ENCODE measurements around the gene BORA.
A peak's percentile ranks its signal among the peaks of the same experiment; 100 is the strongest.
"Not testable (repeated sequence)": the region's sequence is repeated elsewhere in the genome, so short reads cannot be mapped to it uniquely, and the experiment has no call there.

BORA gene

GRCh38 chr13:72727417-72728289, at the start of gene BORA, which contains the start of gene MZT1:
Gene BORA, plus strand, starts transcription at chr13:72727923. Its CDS starts 1,018 bp downstream, at chr13:72728941.
Gene MZT1, minus strand, starts transcription at chr13:72727629. Its CDS starts 27 bp downstream, at chr13:72727602.
- peak; percentile 96 for DNase-seq

- no peak for DNase-seq
Observed at GRCh38 chr13:72678312-72678711, 49.4 kb upstream of the BORA start.

GRCh38 chr13:72680353-72680752, 47.4 kb upstream of the BORA start:
- DNase-seq = no peak

- no peak for DNase-seq
Observed at GRCh38 chr13:72686766-72687165, 41.0 kb upstream of the BORA start.

GRCh38 chr13:72689181-72689696, 38.5 kb upstream of the BORA start:
- no peak for DNase-seq

GRCh38 chr13:72692884-72693514, 34.7 kb upstream of the BORA start:
- DNase-seq = no peak

GRCh38 chr13:72693832-72694231, 33.9 kb upstream of the BORA start:
- DNase-seq = no peak

- no peak for DNase-seq
Observed at GRCh38 chr13:72694314-72694713, 33.4 kb upstream of the BORA start.

- DNase-seq = no peak
Observed at GRCh38 chr13:72696579-72696978, 31.1 kb upstream of the BORA start.

- no peak for DNase-seq
Observed at GRCh38 chr13:72698164-72698563, 29.6 kb upstream of the BORA start.

GRCh38 chr13:72700509-72700908, 27.2 kb upstream of the BORA start:
- DNase-seq = no peak

- no peak for DNase-seq
Observed at GRCh38 chr13:72716776-72717175, 10.9 kb upstream of the BORA start.

GRCh38 chr13:72726185-72726584, 1.5 kb upstream of the BORA start:
- DNase-seq = not testable (repeated sequence)

GRCh38 chr13:72726726-72727416, 852 bp upstream of the BORA start:
- peak; percentile 47 for DNase-seq

GRCh38 chr13:72728290-72728605, 525 bp downstream of the BORA start:
- DNase-seq = no peak

- no peak for DNase-seq
Observed at GRCh38 chr13:72737033-72737432, 9.3 kb downstream of the BORA start.

- DNase-seq = no peak
Observed at GRCh38 chr13:72740015-72740414, 12.3 kb downstream of the BORA start.

GRCh38 chr13:72745260-72745659, 17.5 kb downstream of the BORA start:
- no peak for DNase-seq

- no peak for DNase-seq
Observed at GRCh38 chr13:72751220-72751619, 23.5 kb downstream of the BORA start.

- no peak for DNase-seq
Observed at GRCh38 chr13:72754111-72754510, 26.4 kb downstream of the BORA start.

GRCh38 chr13:72757792-72758535, 30.2 kb downstream of the BORA start:
- DNase-seq = no peak

- no peak for DNase-seq
Observed at GRCh38 chr13:72760189-72760588, 32.5 kb downstream of the BORA start.

GRCh38 chr13:72763411-72763810, 35.7 kb downstream of the BORA start:
- no peak for DNase-seq
